Erythroblast (primary cell): ENCODE measurements around the gene NHP2.

Source experiments
- GATA1 ChIP-seq: IDR thresholded peaks from 2 replicates; pipeline ENCODE4 v1.6.1; 2011; ENCODE audit warnings: low read depth, mild to moderate bottlenecking, control low read depth, low read length, moderate library complexity
- POLR2A ChIP-seq: IDR thresholded peaks from 2 replicates; pipeline ENCODE4 v1.6.1; 2011; ENCODE audit warnings: mild to moderate bottlenecking, low read length

- TF ChIP-seq POLR2A = no peak
- no peak for TF ChIP-seq GATA1
Measured at GRCh38 chr5:178192244-178192643, 38.6 kb upstream of the NHP2 start.
